Rectal smooth muscle tissue (tissue), 1 donor: ENCODE data around the gene GTF3C5.

Experiments
- H3K27ac ChIP-seq: one replicate; pipeline ENCODE4 v1.7.0; 2013; ENCODE audit warnings: low read depth, low read length, inconsistent platforms
- H3K27me3 ChIP-seq: one replicate; pipeline ENCODE4 v1.7.0; 2013; ENCODE audit warnings: low read length; ENCODE audit not compliant: control insufficient read depth, insufficient read depth
- H3K36me3 ChIP-seq: one replicate; pipeline ENCODE4 v1.7.0; 2013; ENCODE audit warnings: low read length; ENCODE audit not compliant: control insufficient read depth, insufficient read depth
- H3K4me1 ChIP-seq: one replicate; pipeline ENCODE4 v1.7.0; 2013; ENCODE audit warnings: low read length; ENCODE audit not compliant: control insufficient read depth, insufficient read depth
- H3K4me3 ChIP-seq: one replicate; pipeline ENCODE4 v1.7.0; 2013; ENCODE audit warnings: low read length
- H3K9ac ChIP-seq: one replicate; pipeline ENCODE4 v1.7.0; 2013; ENCODE audit warnings: low read length

The GTF3C5 gene

DNA sequence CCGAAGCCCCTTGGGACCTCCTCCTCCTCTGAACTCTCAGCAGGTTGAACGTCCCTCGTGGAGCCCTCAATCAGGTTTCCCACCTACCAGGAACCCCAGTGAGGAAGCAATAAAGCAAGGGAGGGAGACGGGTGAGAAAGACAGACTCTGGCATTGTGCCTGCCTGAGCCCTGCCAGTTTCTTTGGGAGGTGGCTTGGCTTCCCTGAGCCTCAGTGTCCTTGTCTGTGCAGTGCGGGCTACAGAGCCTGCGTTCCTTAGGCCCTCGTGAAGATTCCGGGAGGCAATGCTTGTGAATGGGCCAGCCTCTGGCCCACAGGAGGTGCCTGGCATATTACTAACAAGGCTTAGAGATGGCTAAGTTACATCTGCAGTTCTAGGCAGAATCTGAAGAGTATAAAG lies 11.9 kb downstream of the GTF3C5 start:
- peaks cover 36% of the 10 kb centered on the region for H3K36me3 ChIP-seq
- H3K4me3 ChIP-seq: no peak overlapping the region
- H3K27me3 ChIP-seq: no peaks in the 10 kb centered on the region

DNA sequence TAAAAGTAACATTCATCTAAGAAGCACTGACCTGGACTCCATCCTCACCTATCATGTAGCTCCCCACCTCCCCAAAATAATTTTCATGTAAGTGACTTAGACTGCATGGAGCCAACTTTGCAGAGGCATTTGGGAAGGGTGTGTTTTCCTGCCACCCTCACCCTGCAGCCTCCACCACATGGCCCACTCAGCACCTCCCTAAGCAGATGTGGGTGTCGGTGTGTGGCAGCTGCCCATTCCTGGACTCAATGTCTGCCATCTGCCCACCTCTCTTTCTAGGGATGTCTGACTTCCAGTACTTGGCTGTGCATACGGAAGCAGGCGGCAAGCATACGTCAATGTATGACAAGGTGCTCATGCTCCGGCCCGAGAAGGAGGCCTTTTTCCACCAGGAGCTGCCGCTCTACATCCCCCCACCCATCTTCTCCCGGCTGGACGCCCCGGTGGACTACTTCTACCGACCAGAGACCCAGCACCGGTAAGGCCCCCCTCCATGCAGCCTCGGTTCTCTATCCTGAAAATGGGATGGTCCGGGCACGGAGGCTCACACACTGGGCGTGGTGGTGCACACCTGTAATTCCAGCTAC lies 12.7 kb downstream of the GTF3C5 start:
- Histone ChIP-seq H3K4me1 (no peaks in the 10 kb centered on the region), H3K36me3 (peaks cover 36% of the 10 kb centered on the region)

More for the DNA sequence above, 11.9 kb downstream of the GTF3C5 start:
- Histone ChIP-seq H3K4me1 (no peaks in the 10 kb centered on the region), H3K27ac (no peak overlapping the region), H3K9ac (no peak overlapping the region)

DNA sequence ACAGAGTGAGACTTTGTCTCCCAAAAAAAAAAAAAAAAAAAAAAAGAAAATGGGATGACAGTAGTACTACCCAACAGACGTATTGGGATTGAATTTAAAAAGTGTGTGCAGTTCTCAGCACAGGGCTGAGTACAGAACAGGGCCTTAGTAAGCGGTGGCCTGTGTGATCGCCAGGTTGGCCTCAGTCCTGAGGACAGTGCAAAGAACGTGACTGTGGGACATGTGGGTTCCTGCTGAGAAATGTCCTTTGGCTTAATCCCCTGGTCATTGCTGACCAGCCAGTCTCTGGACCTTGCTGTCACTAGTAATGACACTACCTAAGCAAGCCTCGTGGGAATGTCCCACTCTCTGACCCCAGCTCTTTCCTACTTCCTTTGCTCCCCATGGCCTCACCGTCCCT lies 13.3 kb downstream of the GTF3C5 start:
- Histone ChIP-seq H3K4me3 (no peak overlapping the region), H3K36me3 (peaks cover 40% of the 10 kb centered on the region), H3K9ac (no peak overlapping the region), H3K4me1 (no peaks in the 10 kb centered on the region), H3K27ac (no peak overlapping the region), H3K27me3 (no peaks in the 10 kb centered on the region)

More for the DNA sequence above, 12.7 kb downstream of the GTF3C5 start:
- no peak overlapping the region for H3K4me3 ChIP-seq
- H3K27ac ChIP-seq: no peak overlapping the region
- no peaks in the 10 kb centered on the region for H3K27me3 ChIP-seq
- no peak overlapping the region for H3K9ac ChIP-seq

DNA sequence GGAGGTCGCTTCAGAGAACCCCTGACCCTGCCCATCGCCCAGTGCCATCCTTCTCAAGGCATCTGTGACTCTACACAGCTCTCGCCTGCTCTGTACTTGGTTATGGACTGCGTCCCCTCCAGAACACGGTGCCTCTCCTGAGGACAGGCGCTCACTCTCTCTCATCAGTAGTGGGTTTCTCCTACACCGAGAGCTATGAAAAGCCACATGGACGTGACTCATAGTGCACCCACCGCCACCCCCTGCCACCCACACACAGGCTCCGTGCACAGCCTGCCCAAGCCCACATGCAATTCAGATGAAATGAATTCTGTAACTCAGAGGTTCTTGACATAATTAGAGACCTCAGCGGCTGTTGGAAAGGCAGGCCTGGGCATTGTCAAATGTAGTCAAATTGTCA lies 13.9 kb downstream of the GTF3C5 start:
- Histone ChIP-seq H3K27ac (no peak overlapping the region), H3K4me1 (no peaks in the 10 kb centered on the region), H3K36me3 (peaks cover 44% of the 10 kb centered on the region), H3K27me3 (no peaks in the 10 kb centered on the region), H3K4me3 (no peak overlapping the region), H3K9ac (no peak overlapping the region)

DNA sequence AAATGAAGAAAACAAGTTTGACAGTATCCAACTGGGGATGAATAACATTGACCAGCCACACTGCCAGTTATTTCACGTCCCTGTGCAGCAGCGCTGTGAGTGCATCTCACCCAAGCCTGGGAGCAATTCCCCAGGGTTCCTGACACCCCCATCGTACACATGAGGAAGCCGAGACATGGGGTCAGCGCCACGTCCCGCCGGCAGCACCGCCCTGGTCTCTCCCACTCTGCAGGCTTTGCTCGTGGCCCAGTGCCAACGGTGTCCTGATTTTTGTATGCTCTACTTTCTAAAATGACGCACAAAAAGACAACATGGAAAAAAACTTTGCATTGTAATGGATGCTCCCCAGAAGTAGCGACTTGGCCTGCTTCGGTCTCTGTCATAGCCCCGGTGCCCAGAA lies 14.3 kb downstream of the GTF3C5 start:
- H3K36me3 ChIP-seq: peaks cover 44% of the 10 kb centered on the region

DNA sequence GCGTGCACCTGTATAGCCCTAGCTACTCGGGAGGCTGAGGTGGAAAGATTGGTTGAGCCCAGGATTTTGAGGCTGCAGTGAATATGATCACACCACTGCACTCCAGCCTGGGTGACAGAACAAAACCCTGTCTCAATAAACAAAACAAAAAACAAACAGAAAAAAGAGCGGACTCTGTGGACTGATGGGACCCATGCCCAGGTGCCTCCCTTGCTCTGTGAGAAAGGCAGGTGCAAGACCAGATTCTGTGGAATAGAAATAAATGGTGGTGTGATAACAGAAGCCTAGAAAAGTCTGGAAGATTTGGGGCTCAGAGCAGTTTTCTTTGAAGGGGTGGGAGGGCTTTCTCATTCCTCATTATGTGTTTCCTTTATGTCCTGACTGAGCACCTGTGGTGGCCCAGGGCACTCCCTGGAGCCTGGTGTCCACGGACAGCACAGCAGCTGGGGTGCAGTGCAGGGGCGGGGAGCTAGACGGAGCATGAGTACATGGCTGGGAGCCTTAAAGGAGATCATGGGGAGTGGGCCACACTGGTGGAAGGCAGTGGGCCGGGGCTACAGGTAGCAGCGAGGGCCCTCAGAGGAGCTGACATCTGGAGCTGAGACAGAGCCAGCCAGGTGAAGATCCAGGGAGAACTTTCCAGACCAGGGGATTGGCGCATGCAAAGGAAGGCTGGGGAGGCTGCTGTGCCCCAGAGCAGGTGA lies 15.6 kb downstream of the GTF3C5 start:
- Histone ChIP-seq H3K9ac (no peak overlapping the region), H3K27ac (no peak overlapping the region), H3K27me3 (no peaks in the 10 kb centered on the region), H3K4me1 (no peaks in the 10 kb centered on the region), H3K4me3 (no peak overlapping the region), H3K36me3 (peaks cover 51% of the 10 kb centered on the region)

More for the DNA sequence above, 14.3 kb downstream of the GTF3C5 start:
- H3K27ac ChIP-seq: no peak overlapping the region
- H3K4me1 ChIP-seq: no peaks in the 10 kb centered on the region
- H3K27me3 ChIP-seq: no peaks in the 10 kb centered on the region
- H3K9ac ChIP-seq: no peak overlapping the region
- no peak overlapping the region for H3K4me3 ChIP-seq

DNA sequence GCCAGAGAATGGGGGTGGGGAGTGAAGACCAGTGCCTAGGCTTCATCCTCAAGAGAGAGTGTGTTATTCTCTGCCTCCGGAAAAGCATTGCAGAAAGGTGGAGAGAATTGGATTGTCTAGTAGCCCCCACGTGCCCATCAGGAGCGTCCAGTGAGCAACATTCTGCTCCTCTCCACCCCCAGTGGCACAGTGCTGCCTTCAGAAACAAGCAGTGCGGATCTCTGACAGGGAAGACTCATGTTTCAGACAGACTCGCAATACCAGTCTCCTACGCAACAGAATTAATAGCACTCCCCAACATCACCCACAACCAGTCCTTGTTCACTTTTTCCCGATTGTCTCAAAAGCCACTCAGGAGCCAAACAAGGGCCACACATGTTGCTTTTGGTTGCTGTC lies 16.1 kb downstream of the GTF3C5 start:
- Histone ChIP-seq H3K36me3 (peaks cover 55% of the 10 kb centered on the region), H3K4me1 (no peaks in the 10 kb centered on the region), H3K27ac (no peak overlapping the region), H3K9ac (no peak overlapping the region), H3K27me3 (no peaks in the 10 kb centered on the region), H3K4me3 (no peak overlapping the region)

DNA sequence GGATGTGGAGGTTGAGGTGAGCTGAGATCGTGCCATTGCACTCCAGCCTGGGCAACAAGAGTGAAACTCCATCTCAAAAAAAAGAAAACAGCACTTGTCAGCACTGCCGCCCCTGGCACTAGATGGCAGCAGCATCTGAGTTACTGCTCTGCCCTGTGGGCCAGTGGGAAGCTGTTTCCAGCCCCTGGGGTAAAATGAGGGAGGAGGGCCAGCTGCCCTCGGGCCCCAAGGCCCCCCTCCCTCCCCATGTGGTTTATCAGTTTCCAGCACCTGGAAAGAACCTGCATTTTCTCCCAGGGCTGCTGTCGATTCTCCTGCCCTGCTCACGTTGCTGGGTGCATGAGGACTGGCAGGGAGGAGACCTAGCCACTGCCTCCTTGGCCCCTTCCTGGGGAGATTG lies 17.8 kb downstream of the GTF3C5 start:
- Histone ChIP-seq H3K4me1 (no peaks in the 10 kb centered on the region), H3K36me3 (peaks cover 45% of the 10 kb centered on the region), H3K27me3 (no peaks in the 10 kb centered on the region), H3K9ac (no peak overlapping the region), H3K27ac (no peak overlapping the region), H3K4me3 (no peak overlapping the region)

DNA sequence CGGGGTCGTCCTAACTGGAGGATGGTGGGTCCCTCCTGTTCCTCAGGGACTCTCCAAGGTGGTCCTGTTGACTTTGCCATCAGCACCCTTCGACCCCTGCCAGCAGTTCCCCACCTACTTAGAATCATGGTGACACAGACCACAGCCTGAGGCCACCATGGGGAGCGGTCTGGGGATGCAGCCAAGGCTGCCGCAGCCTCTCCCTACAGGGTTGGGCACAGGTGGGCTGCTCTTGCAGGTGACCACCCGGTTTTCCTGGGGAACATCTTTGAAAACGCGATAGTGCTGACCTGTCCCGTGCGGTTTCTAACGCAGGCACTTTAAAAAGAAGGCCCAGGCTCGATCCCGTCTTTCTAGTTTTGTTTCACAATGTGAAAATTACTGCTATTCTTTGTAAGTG lies 18.2 kb downstream of the GTF3C5 start:
- Histone ChIP-seq H3K36me3 (peaks cover 46% of the 10 kb centered on the region), H3K4me3 (no peak overlapping the region), H3K9ac (no peak overlapping the region), H3K27me3 (no peaks in the 10 kb centered on the region), H3K4me1 (no peaks in the 10 kb centered on the region), H3K27ac (no peak overlapping the region)

DNA sequence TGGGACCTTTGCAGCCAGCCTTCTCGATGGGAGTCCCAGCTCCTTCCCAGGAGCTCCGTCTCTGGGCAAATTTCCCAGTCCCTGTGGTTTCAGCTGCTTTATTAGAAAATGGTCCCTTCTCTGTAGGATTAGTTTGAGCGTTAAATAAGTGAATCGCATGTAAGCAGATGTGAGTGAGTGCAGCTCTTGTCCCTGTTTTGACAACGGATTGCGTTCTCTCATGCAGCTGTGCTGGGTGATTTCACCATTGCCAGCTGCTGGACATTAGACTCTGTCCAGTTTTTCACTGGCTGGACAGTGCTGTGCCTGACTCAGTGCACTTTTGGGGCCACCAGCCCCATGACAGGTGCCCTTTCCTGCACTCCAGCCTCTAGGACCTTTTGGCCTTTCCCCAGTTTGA lies 19.3 kb downstream of the GTF3C5 start:
- no peak overlapping the region for H3K9ac ChIP-seq
- no peaks in the 10 kb centered on the region for H3K27me3 ChIP-seq
- no peaks in the 10 kb centered on the region for H3K4me1 ChIP-seq
- peaks cover 47% of the 10 kb centered on the region for H3K36me3 ChIP-seq
- H3K4me3 ChIP-seq: no peak overlapping the region
- no peak overlapping the region for H3K27ac ChIP-seq

DNA sequence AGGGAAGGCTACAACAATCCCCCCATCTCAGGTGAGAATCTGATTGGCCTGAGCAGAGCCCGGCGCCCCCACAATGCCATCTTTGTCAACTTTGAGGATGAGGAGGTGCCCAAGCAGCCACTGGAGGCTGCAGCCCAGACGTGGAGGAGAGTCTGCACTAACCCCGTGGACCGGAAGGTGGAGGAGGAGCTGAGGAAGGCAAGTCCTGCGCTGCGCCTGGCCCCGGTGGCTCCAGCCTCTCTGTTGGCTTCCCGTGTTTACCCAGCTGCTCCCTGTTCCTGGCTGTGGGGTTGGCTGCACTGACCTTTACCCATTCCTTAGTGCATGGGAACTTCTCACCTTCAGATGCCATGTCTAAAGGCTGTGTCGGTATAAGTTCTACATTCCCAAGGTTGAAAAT lies 20.0 kb downstream of the GTF3C5 start:
- Histone ChIP-seq H3K36me3 (peaks cover 47% of the 10 kb centered on the region), H3K9ac (no peak overlapping the region)

DNA sequence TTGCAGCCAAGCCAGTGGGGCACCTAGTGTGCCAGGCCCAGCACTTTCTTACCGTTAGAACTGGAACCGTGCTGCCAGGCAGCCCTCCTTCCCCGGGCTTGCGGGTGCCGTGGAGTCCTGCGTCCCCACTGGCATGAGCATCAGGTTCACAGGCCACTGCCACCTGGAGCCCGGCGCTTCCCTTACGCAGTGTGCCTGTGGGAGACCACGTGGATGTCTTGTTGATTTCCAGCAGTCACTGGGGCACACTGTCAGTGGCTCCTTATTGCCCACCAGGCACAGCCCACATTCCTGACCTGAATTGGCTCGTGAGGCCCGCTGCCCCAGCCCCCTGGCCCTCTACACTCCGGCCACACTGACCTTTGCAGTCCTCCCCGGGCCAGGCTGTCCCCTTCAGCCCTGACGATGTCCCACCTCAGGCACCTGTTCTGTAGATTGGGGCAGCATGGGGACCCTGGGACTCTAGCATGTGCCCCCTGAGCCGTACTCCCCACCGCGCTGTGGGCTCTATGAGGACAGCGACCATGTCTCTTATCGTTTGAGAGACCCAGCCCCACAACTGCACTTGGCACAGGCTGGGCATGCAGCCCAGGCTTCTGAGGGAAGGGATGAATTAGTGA lies 20.6 kb downstream of the GTF3C5 start:
- Histone ChIP-seq H3K36me3 (peaks cover 48% of the 10 kb centered on the region), H3K27ac (no peak overlapping the region), H3K9ac (no peak overlapping the region), H3K4me3 (no peak overlapping the region), H3K4me1 (no peaks in the 10 kb centered on the region), H3K27me3 (no peaks in the 10 kb centered on the region)

More for the DNA sequence above, 20.0 kb downstream of the GTF3C5 start:
- Histone ChIP-seq H3K27me3 (no peaks in the 10 kb centered on the region), H3K4me3 (no peak overlapping the region), H3K27ac (no peak overlapping the region), H3K4me1 (no peaks in the 10 kb centered on the region)
